Stimulated activated CD8-positive, alpha-beta memory T cell treated with anti-CD3 and anti-CD28 coated beads, Interleukin-12 subunit alpha, Interleukin-12 subunit beta, amount 100 ng/mL, for 24 hours (primary cell): ENCODE data around the gene TMX3.

Experiments
- DNase-seq: peaks from one replicate; pipeline ENCODE4 v3.0.0-alpha.2; 2020; ENCODE audit errors: extremely low read depth

TMX3 gene

DNA sequence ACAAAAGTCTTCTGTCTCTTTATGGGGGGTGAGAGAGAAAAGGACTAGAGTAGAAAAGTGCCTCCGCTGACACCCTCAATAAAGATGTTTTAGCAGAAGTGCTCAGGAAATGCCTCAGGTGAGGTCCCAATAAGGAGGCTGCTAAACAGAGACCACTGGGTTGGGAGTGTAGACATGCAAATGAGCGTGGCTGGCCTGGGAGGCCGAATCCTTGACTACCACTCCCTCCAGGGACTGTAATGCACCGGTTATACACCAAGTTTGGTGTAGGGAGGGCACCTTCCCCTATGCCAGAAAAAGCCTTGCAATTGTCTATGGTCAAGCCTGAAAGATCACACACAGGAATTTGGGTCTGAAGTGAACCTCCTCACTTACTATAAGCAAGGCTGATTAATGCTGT lies 1.8 kb downstream of the TMX3 start:
- no peak for DNase-seq

DNA sequence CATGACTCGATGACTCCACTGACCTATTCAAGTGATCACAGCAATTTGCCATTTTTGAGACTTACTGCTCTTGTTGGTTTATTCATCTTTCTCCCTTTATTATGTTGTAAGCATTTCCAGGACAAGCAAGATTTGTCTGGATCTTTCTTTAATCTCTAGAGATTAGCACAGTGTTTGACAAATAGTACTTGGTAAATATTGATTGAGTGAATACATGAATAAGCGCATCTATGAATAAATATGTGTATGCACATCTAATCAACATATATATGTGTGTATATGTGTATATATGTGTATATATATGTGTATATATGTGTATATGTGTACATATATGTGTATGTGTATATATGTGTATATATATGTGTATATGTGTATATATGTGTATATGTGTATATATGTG lies 7.3 kb downstream of the TMX3 start:
- DNase-seq = no peak

DNA sequence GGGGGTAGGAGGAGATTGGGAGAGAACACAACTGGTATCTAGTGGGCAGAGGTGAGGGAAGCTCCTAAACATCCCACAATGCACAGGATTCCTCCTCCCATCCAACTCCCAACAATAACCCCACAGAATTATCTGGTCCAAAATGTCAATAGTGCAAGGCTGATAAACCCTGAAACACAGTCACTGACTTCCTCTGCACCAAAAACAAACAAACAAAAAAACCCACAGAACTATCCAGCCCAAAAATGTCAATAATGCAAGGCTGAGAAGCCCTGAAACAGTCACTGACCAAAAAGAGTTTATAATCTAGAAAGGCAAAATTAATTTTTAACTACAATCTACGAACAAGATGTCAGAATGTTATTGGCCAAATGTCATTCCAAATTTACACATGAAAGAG lies 9.8 kb downstream of the TMX3 start:
- no peak for DNase-seq

DNA sequence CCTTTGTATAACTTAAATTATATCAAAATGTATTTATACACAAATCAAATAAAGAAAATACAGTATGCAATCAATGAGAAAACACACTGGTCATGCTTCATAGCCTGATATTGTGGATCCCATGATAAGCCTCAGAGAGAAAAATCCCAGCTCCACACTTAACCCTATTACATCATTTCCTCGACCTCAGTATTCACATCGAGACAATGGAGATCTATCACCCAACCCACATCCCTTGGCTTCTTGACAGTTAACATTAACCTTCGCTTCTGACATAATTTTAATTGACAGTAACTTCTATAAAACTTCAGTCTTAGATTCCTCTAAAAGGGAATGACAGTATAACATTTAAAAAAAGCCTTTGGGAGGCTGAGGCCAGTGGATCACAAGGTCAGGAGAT lies 11.6 kb downstream of the TMX3 start:
- no peak for DNase-seq

DNA sequence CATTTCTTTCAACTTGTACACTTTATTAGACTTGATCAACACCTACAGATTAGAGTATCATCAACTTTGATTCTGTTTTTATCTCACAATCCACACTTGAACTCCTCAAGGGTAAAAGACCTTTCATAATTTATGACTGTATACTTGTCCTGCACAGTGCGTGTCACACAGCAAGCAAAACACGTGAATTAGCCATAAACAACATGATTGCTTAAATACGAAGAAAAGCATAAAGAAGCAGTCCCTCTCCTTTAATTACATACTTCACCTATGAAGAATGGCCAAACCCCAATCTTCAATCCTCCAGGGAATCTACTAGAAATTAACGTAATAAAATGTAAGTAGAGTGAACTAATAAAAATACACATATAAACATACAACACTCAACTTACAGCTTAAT lies 13.6 kb downstream of the TMX3 start:
- no peak for DNase-seq

DNA sequence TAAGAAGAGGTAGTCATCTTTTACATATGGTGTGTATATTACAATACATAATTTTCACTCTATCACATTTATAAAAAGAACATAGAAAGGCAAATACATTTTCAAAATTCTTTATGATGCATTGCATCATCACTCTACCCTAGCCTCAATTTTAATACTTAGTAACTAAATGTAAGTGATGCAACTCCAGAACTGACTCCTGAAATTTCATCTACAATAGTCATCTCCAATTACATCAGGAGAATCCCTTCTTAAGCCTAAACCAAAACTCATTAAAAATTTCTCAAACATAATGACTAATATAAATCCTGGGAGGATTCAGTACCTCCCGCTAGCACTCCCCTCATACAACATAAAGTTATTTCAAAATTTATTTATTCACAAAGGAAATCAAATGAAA lies 15.9 kb downstream of the TMX3 start:
- DNase-seq = no peak

DNA sequence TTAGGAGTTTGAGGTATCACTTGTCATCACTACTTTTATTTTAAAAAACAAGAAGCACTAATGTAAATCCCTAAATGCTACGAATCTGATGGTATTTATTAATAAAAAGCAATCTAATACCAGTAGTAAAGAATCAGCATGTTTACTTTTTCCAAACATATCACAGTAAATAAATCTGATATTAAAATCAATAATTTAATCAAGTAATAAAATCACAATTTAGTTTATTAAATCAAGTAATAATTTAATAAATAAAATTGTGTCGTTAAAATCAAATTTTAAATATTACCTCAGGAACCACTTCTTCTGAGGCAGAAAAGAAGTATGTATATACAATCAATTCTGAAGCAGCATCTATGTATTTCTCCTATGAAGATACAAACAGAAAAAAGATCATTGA lies 18.0 kb downstream of the TMX3 start:
- no peak for DNase-seq

DNA sequence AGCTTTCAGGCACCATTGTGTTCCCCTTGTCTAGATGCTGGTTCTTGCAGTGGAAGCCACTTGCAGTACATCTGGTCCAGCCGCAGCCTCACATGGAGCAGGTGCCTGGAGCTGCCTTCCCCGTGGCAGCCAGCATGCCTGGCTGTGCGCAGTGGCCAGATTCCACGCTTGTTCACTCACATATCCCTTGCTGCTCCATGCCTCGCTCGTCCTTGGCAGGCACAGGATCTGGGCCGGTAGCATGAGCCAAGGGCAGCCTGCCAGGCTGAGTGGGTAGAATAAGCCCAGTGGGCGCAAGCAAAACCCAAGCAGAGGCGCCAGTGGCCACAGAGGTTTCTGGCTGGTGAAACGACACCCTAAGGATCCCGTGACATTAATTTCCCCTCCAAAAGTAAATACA lies 20.6 kb downstream of the TMX3 start:
- no peak for DNase-seq

DNA sequence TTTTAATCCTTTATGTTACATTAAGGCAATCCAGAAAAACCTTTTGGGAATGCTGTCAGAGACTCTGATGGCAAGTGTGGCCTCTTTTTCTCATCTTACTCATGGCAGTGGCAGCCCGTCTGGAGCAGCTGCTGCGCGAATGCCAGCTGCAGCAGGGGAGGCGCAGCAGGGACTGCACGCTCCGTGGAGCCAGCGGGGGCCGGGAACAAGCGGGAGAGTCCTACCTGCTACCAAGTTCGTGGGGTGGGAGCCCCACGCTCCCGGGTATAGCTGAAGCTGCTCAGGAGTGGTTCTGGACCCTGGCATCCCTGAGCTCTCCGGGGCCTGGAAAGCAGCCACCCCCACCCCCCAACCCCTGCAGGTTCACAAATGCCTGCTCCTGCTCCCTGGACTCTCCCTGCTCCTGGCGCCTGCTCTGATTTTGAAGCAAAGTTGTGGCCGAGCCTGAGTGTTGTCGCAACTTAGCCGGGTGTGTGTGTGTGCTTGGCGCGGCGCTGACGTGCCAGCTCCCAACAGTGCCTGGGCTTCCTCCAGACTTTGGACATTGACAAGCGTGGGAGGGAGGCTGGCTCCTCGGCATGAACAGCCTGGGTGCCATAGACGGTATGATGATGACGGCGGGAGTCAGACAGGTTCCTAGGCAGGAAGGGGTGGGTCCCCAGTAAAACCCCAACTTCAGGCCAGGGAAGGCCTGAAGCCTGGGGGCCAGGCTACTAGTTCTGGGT lies 21.7 kb downstream of the TMX3 start:
- no peak for DNase-seq

DNA sequence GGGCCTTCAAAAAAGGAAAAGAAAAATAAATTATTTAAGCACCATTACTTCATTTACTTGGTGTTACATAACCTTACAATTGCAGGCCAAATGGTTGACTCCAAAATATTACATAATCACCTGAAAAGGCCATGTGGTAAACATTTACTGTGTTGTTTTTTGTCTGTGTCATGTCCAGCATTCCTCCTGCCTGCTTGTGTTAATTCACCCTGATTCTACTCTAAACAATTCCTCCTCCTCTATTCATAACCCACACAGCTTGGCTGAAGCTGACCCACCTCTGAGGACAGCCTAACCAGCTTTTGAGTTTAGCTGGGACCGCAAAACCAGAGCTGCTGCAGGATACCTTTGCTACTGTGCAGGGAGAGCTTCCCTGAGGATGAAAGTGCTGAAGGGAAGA lies 35.4 kb downstream of the TMX3 start:
- no peak for DNase-seq

DNA sequence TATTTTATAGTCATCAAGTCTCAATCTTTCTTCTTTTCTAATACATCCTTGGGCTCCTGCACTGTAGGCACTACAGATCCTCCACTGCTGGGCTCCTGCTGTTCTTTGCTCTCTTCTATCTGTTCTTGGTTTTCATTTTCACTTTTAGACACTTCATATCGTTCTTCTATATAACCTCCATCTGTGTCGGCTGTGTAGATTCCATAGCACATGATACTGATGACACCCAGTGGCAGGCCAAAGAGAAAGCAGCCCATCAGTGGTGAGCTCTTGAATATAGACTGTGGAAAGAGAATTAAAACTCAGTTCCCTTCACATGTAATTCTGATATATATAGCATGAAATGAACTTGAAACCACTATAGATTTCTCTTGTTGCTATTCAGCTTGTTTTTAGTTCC lies 38.0 kb downstream of the TMX3 start:
- DNase-seq = no peak

DNA sequence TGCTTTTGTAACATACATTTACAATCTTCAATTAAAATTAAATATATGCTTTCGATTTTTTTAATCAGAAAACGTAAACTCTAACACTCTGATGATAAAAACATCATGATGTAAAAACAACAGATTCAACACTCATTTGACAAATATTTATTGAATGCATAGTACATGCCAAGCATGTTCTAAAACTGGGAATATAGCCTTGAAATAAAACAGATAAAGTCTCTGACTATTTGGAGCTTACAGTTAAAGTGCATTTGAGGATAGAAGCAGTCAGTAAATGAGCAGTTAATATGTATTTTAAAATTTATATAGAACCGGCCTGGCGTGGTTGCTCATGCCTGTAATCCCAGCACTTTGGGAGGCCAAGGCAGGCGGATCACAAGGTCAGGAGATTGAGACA lies 47.8 kb downstream of the TMX3 start:
- DNase-seq = no peak

DNA sequence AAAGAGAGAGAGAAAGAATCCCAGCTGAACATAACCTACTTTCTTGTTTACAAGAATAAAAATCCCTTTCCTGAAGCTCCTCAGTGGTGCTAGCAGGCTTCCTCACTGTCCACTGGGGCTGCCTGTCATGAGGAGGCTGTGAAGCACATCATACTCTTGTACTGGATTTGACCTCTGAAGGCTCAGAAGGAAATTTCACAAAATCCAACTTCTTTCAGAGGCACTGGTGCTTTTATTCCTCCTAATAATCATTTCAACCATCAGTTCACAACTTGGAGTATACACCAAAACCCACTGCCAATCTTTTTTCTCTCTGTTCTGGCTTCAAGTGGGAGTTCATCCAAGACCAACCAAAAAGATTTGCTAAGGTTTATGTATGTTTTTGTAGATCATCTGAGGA lies 48.5 kb downstream of the TMX3 start:
- DNase-seq = no peak

DNA sequence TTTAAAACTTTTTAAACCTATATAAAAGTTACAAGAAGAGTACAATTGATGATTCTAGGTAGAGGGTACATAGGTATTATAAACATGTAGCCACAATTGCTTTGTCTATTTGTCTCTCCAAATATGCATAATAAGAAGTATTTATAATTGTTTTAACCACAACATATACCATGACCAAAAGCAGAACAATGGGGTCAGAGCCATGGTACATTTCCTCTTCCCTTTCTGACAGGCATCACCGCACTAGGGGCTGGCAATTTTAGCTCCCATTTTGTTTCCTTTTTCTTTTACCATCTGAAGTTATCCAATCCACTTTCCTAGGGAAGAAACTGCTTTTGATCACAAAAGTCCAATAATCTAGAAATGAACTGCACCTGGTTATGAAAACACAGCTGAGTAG lies 49.3 kb downstream of the TMX3 start:
- DNase-seq = no peak

DNA sequence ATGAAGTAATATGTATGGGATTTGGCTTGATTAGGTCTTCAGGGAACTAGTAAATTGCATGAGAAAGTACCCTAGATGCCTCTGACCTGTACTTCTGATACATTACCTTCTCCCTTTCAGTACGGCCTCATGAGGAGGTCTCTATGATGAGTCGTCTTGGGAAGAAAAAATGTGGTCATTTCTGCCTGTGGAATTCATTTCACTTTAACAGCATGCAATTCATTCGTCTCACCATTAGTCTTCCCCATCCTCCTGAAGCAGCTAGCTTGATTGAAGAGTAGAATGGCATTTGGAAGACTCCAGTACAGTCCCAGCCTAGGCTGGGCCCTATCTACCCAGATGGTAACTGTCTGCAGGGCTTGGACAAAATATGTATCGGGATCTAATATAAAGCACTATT lies 52.2 kb downstream of the TMX3 start:
- no peak for DNase-seq

DNA sequence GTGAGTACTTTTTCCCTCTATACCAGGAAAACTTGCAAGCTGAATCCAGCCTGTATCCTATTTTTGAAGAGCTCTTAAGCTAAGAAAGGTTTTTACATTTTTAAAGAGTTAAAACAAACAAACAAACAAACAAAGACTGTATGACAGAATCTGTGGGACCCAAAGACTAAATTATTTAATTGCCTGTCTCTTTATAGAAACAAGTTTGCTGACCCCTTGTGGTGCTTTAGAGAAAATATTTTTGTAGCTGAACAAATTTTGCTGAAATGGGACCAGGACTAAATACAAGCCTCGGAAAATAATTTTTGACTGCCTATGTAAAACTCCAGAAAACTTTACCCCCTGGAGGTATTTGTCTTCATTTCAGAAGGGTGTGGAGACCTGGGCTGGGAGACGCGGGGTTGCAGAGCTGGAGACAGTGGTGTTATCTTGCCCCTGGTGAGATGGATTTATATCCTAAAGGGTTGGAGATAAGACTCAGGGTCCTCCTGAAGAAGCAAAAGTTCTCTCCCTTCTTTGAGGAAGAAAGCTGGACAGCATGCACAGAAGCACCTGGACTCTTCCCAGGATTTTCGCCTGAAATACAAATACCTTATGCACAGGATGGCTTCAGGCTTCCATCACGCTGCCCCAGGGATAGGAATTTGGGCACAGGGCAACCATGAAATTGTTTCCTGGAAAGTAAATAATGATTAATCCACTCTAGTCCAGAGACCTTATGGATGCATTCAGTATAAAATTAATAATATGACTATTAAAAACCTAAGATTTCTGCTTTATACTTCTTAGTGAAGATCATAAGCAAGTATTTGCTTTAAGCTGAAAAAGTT lies 54.3 kb downstream of the TMX3 start:
- no peak for DNase-seq

DNA sequence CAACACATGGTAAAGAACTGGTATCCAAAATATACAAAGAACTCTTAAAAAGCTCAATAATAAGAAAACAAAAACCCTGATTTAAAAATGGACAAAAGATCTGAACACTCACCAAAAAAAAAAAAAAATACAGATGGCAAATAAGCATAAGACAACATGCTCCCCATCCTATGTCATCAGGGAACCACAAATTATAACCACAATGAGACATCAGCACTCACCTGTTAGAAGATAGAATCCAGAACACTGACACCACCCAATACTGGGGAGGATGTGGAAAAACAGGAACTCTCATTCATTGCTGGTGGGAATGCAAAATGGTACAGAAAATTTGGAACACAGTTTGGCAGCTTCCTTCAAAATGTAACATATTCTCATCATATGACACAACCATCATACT lies 66.7 kb downstream of the TMX3 start:
- no peak for DNase-seq

DNA sequence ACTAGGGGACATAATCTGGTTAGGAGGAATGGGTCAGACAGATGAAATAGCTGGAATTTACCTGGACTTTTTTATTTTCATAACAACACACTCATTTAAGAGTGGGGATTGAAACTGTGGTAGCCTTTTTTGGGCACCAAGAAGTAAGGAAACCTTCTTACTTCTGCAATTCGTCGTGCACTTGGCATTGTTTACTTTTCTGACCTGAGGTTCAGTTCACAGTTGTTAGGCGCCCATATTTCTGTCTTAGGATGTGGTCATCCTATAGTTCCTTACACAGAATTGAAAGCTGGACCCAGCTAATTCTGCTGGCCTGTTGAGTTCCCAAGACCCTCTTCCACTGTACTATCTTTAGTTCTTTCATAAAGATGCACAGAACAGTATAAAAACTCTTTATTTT lies 72.9 kb downstream of the TMX3 start:
- no peak for DNase-seq

DNA sequence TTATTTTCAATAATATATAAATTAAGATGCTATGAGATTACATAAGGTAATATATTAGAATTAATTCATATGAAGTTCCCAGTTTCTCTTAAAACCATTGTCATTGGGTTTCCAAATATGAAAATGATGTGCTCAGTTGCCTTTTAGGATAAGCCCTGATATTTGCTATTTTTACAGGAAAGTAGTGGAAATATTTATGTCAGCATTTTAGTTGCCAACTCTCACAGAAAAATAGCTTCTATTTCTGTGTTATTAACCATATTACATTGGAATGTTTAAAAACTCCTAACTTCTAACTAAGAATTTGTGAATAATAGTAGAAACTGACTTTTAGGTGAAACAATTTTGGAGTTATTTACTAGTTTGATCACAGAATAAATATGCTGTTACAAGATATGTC lies 74.0 kb downstream of the TMX3 start:
- no peak for DNase-seq

DNA sequence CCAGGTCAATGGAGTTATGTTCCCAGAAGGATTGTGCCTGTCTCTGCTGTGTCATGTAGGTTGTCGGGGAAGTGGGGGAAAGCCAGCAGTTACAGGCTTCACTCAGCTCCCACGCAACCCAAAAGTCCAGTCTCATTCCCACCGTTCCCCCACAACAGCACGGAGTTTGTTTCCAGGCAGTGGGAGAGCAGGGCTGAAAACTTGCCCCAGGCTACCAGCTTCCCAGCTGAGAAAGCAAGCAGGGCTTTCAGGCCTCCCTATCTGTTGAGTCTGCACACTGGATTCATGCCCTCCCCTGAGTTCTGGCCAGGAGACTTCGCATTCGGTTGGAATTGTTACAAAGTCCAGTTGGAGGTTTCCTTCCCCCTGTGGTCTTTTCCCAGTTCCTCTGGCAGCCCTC lies 76.3 kb downstream of the TMX3 start:
- DNase-seq = no peak

DNA sequence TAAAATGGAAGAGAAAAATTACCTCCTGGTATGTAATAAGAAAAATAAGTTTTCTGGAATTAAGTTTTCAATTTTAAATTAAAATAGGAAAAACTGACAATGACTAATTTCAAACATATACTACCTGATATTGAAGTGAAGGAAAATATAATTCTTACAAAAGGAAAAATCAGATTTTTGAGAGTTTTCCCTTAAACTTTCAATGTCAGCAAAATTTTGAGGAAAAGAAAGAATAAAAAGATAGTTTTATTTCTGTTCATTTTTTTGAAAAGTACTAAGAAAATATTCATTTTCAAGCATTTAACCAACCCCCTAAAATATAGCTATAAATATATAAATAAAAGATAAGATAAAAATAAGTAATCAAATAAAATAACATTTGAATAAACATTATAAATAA lies 87.1 kb downstream of the TMX3 start:
- DNase-seq = no peak
